ENCODE data around the gene COMT. TPM values are rescaled to one million over a fixed set of nuclear protein-coding genes. Genes with fewer than 3 reads are reported as not detected.
A peak's percentile ranks its signal among the peaks of the same experiment; 100 is the strongest.

COMT gene
- total RNA-seq (52.7 TPM), polyA plus RNA-seq (198 TPM)

DNA sequence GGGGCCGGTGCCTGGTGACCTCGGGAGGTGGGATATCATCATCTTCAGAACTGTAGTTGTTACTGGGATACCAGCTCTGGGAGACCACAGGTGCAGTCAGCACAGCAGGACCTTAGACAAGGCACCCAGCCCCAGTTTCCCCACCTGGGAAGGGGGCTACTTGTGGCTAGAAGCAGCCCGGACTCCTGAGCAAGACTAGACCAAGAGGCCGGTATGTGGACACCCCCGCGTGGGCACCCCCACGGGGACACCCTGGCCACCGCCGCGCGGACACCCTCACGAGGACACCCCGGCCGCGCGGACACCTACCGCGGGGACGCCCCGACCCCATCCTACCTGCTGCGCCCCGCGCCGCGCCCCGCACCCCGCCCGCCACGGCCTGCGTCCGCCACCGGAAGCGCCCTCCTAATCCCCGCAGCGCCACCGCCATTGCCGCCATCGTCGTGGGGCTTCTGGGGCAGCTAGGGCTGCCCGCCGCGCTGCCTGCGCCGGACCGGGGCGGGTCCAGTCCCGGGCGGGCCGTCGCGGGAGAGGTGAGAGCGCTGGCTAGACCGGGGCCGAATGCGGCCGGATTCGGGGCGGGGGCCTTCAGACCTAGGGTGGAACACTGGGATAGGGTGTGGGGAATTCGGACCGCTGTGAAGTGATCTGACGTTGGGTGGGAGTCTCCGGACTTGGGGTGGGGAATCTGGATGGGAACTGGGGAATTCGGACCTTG, at the start of gene COMT, which contains the start of gene TXNRD2:
COMT (plus strand) TSS at position 408 of the 718 bp plus-strand sequence. CDS start 20,755 bp downstream, outside the sequence.
TXNRD2 (minus strand) TSS at position 454 of the 718 bp plus-strand sequence; CDS start at position 439, 15 bp downstream.
- peak within 1 kb of the TSS; percentile 89 for H3K27ac ChIP-seq (ENCODE audit: low read depth)
- H3K4me1 ChIP-seq (ENCODE audit: insufficient read depth), result peaks cover 3% of the 10 kb centered on the region
- under 1% methylated on average over 63 of the region's 63 CpGs for WGBS
- H3K36me3 ChIP-seq (ENCODE audit: insufficient read depth), result no peaks in the 10 kb centered on the region
- peak within 1 kb of the TSS; percentile 86 for H3K4me3 ChIP-seq (ENCODE audit: low read depth, low read length)
- no peak for DNase-seq (ENCODE audit: extremely low spot score)

DNA sequence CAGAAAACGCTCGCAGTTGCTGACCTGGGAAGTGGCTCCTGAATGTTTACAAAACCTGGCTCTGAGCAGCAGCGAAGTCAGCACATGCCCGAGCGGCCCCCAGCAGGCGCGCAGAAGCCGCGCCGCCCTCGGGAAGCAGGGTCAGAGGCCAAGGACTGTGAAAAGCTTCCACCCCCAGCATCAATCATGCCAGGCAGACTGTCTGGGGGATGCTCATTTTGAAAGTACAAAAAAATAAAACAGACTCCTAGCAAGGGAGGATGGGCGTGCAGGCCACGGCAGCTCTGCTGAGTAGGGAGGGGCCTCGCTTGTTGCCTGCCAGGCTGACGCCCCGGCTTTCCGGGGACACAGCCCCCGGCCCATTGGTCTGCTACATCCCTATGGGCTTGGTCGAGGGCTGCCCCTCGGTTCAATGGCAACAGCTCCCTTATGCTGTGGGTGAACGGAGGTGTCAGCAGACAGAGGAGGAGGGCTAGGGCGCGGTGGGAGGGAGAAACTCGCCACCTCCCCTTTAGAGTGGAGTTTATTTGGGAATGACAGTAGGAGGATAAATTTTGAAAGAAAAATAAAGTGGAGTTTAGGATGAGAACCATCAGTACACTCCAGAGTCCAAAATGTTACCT, 49.2 kb upstream of the COMT start:
- Histone ChIP-seq H3K4me3 (ENCODE audit: low read depth, low read length) (no peak overlapping the region), H3K36me3 (ENCODE audit: insufficient read depth) (no peaks in the 10 kb centered on the region), H3K4me1 (ENCODE audit: insufficient read depth) (peaks cover 2% of the 10 kb centered on the region), H3K27ac (ENCODE audit: low read depth) (no peak overlapping the region)
- 46% methylated on average over 24 of the region's 24 CpGs for WGBS
- no peak for DNase-seq (ENCODE audit: extremely low spot score)

DNA sequence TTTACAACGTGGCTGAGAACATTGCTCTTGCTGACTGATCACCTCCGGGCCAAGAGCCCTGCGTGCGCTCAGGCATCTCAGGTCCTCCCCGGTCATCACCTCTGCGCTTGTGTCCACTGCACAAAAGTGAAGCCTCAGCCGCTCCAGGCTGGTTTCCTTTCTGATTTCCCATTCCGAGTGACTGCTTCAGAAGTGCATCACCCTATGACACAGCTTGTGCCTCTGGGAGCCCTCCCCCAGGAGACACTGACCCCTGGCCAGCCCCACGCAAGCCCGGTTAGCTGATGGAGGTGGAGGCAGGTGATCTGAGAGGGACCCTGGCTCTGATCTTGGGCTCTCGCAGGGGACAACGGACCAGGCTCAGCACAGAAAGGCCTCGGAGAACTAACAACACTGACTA, 48.6 kb upstream of the COMT start:
- DNase-seq (ENCODE audit: extremely low spot score), result no peak
- H3K36me3 ChIP-seq (ENCODE audit: insufficient read depth), result no peaks in the 10 kb centered on the region
- no peak overlapping the region for H3K27ac ChIP-seq (ENCODE audit: low read depth)
- H3K4me3 ChIP-seq (ENCODE audit: low read depth, low read length), result no peak overlapping the region
- 82% methylated on average over 13 of the region's 13 CpGs for WGBS
- H3K4me1 ChIP-seq (ENCODE audit: insufficient read depth), result peaks cover 2% of the 10 kb centered on the region

GRCh38 chr22:19893363-19893762, 48.2 kb upstream of the COMT start:
- no peak overlapping the region for H3K4me3 ChIP-seq (ENCODE audit: low read depth, low read length)
- 93% methylated on average over 15 of the region's 15 CpGs for WGBS
- H3K4me1 ChIP-seq (ENCODE audit: insufficient read depth), result peaks cover 2% of the 10 kb centered on the region
- no peak overlapping the region for H3K27ac ChIP-seq (ENCODE audit: low read depth)
- DNase-seq (ENCODE audit: extremely low spot score), result no peak
- no peaks in the 10 kb centered on the region for H3K36me3 ChIP-seq (ENCODE audit: insufficient read depth)

- H3K27ac ChIP-seq (ENCODE audit: low read depth), result no peak overlapping the region
- no peak for DNase-seq (ENCODE audit: extremely low spot score)
- H3K4me3 ChIP-seq (ENCODE audit: low read depth, low read length), result no peak overlapping the region
- no peaks in the 10 kb centered on the region for H3K36me3 ChIP-seq (ENCODE audit: insufficient read depth)
- WGBS, result 92% methylated on average over 23 of the region's 23 CpGs
- peaks cover 2% of the 10 kb centered on the region for H3K4me1 ChIP-seq (ENCODE audit: insufficient read depth)
Observed at GRCh38 chr22:19895160-19895849, 46.3 kb upstream of the COMT start.

DNA sequence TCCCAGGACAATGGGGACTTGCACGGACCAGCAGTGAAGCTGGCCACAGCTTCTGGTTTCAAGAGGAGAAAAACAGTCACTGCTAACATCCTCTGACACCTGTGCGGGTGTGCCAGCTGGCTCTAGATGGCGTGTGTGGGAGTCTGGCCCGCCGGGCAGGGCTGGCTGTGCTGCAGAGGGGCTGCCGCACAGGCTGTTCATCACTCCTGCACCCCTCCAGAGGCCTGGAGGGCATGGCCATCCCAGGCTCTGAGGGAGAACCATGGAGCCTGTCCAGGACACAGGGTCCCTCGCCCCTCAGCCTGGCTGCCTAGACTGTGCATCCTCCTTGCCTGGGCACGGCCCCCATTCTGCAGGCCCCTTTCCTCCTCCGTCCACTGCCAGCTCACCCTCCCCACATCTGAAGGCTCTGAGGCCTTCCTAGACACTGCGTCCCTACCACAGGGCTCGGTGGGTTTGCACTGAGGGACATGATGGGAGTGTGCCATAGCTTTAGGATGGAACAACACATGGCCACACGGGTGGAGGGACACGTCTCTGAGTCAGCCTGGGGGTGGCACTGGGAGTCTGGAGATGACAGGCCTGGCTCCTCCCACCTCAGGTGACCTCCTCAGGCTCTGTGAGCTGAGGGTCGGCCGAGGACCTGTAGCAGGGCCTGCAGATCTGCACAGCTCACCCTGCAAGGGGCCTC, 44.8 kb upstream of the COMT start:
- Histone ChIP-seq H3K4me3 (ENCODE audit: low read depth, low read length) (no peak overlapping the region), H3K27ac (ENCODE audit: low read depth) (no peak overlapping the region), H3K4me1 (ENCODE audit: insufficient read depth) (peaks cover 2% of the 10 kb centered on the region), H3K36me3 (ENCODE audit: insufficient read depth) (peaks cover 2% of the 10 kb centered on the region)
- WGBS, result 87% methylated on average over 15 of the region's 15 CpGs
- DNase-seq (ENCODE audit: extremely low spot score), result no peak

GRCh38 chr22:19897726-19898125, 43.8 kb upstream of the COMT start:
- Histone ChIP-seq H3K4me1 (ENCODE audit: insufficient read depth) (no peaks in the 10 kb centered on the region), H3K4me3 (ENCODE audit: low read depth, low read length) (no peak overlapping the region), H3K36me3 (ENCODE audit: insufficient read depth) (peaks cover 2% of the 10 kb centered on the region), H3K27ac (ENCODE audit: low read depth) (no peak overlapping the region)
- no peak for DNase-seq (ENCODE audit: extremely low spot score)
- 89% methylated on average over 16 of the region's 16 CpGs for WGBS

GRCh38 chr22:19898145-19898544, 43.4 kb upstream of the COMT start:
- no peak for DNase-seq (ENCODE audit: extremely low spot score)
- 93% methylated on average over 7 of the region's 7 CpGs for WGBS
- Histone ChIP-seq H3K4me3 (ENCODE audit: low read depth, low read length) (no peak overlapping the region), H3K36me3 (ENCODE audit: insufficient read depth) (peaks cover 2% of the 10 kb centered on the region), H3K4me1 (ENCODE audit: insufficient read depth) (no peaks in the 10 kb centered on the region), H3K27ac (ENCODE audit: low read depth) (no peak overlapping the region)

DNA sequence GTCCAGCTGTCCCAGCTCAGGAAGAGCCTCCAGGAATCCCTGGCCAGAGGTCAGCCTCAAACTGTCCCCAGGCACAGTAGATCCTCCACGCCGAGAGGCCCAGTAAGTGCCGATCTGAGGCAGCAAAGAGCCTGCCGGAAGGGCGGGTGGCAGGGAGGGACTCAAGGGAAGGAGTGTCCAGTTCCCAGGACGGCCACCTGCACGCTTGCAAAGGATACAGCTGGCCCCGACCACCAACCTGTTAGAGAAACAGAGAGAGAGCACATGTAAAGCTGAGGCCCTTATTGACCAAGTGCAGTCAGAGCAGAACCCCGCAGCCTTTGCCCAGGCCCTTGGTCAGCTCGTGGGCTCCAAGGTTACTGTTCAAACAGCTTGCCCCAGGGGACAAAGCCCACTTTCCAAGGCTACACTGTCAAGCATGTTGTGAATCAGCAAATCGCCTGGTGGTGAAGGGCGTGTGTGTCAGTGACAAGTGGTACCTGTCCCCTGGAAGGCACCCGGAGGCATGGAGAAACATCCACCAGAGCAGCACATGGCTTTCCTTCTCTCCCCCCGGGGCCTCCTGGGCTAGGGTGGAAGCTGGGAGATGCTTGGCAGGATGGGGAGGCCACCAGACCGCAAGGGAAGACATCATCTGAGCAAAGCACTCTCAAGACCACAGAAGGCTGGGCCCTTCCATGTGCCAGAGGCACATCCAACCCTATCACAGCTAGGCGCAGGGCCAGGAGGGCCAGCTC, 42.6 kb upstream of the COMT start:
- Histone ChIP-seq H3K4me1 (ENCODE audit: insufficient read depth) (no peaks in the 10 kb centered on the region), H3K36me3 (ENCODE audit: insufficient read depth) (peaks cover 2% of the 10 kb centered on the region), H3K27ac (ENCODE audit: low read depth) (no peak overlapping the region), H3K4me3 (ENCODE audit: low read depth, low read length) (no peak overlapping the region)
- WGBS, result 90% methylated on average over 16 of the region's 16 CpGs
- DNase-seq (ENCODE audit: extremely low spot score), result no peak

DNA sequence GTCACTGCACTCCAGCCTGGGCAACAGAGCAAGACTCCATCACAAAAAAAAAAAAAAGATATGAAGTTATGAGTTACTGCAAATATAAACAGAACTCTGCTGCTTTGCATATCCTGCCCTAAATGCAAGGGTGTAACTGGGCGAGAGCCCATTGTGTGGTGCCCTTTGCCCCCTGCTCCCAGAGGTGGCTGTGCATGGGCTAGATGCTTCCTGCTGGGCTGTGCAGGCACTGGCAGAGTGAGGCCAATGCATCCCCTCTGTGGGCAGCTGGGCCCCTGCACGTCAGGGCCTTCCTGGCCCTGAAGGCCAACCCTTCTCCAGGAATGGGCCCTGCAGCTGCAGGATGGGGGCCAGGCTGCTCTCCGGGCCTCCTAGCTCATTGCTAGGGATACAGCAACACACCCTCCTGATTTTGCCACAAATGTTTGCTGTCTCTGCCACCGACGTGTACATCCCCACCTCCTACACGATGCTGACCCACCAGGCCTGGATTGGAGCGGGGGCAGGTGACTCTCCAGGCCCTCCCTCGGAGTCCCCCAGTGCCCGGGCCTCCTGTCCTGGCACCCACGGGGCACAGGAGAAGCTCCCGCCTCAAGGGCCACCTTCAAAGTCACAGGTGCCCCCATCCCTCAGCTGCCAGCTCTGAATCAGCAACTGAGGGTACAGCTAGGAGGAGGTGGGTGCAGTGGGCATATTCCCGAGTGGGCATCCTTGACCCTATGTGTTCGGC, 40.7 kb upstream of the COMT start:
- H3K36me3 ChIP-seq (ENCODE audit: insufficient read depth), result peaks cover 2% of the 10 kb centered on the region
- DNase-seq (ENCODE audit: extremely low spot score), result no peak
- no peaks in the 10 kb centered on the region for H3K4me1 ChIP-seq (ENCODE audit: insufficient read depth)
- no peak overlapping the region for H3K4me3 ChIP-seq (ENCODE audit: low read depth, low read length)
- H3K27ac ChIP-seq (ENCODE audit: low read depth), result no peak overlapping the region
- WGBS, result 89% methylated on average over 13 of the region's 13 CpGs

DNA sequence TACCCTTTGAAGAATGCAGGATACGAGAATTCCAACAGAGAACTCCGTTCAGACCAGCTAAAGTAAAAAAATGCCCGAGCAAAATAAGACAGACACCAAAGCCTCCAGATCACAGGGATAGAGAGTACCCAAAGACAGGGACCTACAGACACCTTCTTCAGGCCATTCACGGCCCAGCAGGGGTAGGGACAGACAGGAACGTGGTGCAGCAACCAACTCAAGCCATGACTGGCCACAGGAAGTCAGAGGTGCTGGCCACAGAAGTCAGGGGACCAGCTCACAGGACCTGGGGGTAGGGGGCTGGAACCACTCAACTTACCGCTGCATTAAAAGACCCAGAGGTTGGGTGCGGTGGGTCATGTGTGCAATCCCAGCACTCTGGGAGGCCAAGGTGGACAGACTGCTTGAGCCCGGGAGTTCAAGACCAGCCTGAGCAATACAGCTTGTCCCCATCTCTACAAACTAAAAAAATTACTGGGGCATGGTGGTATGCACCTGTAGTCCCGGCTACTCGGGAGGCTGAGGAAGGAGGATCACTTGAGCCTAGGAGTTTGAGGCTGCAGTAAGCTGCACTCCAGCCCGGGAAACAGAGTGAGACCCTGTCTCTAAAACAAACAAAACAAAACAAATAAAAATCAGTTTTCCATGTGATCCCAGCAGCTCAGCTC, 39.9 kb upstream of the COMT start:
- Histone ChIP-seq H3K4me1 (ENCODE audit: insufficient read depth) (no peaks in the 10 kb centered on the region), H3K36me3 (ENCODE audit: insufficient read depth) (peaks cover 2% of the 10 kb centered on the region), H3K27ac (ENCODE audit: low read depth) (no peak overlapping the region), H3K4me3 (ENCODE audit: low read depth, low read length) (no peak overlapping the region)
- WGBS, result 91% methylated on average over 11 of the region's 11 CpGs
- DNase-seq (ENCODE audit: extremely low spot score), result no peak

GRCh38 chr22:19902245-19902715, 39.3 kb upstream of the COMT start:
- no peak for DNase-seq (ENCODE audit: extremely low spot score)
- no peak overlapping the region for H3K4me3 ChIP-seq (ENCODE audit: low read depth, low read length)
- peaks cover 2% of the 10 kb centered on the region for H3K36me3 ChIP-seq (ENCODE audit: insufficient read depth)
- no peaks in the 10 kb centered on the region for H3K4me1 ChIP-seq (ENCODE audit: insufficient read depth)
- H3K27ac ChIP-seq (ENCODE audit: low read depth), result no peak overlapping the region
- WGBS, result 93% methylated on average over 7 of the region's 7 CpGs

Data from urinary bladder (tissue), 4 donors.